Stimulated activated CD4-positive, alpha-beta T cell treated with anti-CD3 and anti-CD28 coated beads, Interleukin-4, amount 100 ng/mL, for 1 hour (primary cell): ENCODE results near the gene CFL2.
"Not testable (repeated sequence)": the region's sequence is repeated elsewhere in the genome, so short reads cannot be mapped to it uniquely, and the experiment has no call there.

ENCODE experiments used
- DNase-seq: peaks from one replicate; pipeline ENCODE4 v3.0.0-alpha.2; 2020

CFL2 gene

GRCh38 chr14:34714320-34715126 is at the start of gene CFL2:
TSS of gene CFL2 (minus strand) at chr14:34714593. CDS start at chr14:34714540, 53 bp downstream.
- DNase-seq = peak; percentile 76

GRCh38 chr14:34755215-34755614 is 40.8 kb upstream of the CFL2 start:
- DNase-seq = no peak

GRCh38 chr14:34754687-34755086 is 40.3 kb upstream of the CFL2 start:
- no peak for DNase-seq

GRCh38 chr14:34750670-34751069 is 36.3 kb upstream of the CFL2 start:
- DNase-seq = no peak

- DNase-seq = no peak
Observed at GRCh38 chr14:34750233-34750632, 35.8 kb upstream of the CFL2 start.

DNA sequence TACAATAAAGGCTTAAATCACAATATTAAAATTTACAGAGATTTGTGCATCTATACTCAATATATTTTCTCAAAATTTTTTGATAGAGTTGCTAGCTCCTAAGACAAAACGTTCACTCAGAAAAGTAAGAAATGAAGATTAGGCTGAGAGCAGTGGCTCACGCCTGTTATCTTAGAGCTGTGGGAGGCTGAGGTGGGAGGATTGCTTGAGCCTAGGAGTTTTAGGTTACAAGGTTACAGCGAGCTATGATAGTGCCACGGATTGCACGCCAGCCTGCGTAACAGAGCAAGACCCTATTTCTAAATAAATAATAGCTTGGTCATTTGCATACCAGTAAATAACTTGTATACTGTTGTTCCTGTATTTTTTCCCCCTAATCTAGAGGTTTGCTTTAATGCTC is 35.0 kb upstream of the CFL2 start:
- DNase-seq = no peak

DNA sequence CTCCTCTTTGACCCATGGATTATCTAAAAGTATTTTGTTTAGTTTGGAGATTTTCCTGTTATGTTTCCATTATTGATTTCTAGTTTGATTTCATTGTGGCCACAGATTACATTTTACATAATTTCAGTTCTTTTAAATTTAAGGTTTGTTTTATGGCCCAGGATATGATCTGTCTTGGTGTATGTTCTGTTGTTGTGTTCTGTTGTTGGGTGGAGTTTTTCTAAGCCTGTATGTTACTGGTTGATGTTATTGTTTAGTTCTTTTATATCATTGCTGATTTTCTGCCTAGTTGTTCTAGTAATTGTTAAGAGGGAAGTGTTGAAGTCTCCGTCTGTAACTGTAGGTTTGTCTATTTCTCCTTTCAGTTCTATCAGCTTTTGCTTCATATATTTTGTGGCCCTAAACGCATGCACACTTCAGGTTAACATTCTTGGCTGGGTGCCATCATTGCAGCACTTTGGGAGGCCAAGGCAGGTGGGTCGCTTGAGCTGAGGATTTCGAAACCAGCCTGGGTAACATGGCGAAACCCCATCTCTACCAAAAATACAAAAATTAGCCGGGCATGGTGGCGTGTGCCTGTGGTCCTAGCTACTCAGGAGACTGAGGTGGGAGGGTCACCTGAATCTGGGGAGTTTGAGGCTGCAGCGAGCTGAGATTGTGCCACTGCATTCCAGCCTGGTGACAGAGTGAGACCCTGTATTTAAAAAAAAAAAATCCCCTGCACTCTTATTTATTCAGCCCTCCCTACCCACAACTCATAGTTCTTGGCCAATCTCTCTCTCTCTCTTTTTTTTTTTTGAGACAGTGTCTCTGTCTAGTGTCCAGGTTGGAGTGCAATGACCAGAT is 28.1 kb upstream of the CFL2 start:
- no peak for DNase-seq

GRCh38 chr14:34741840-34742239 is 27.4 kb upstream of the CFL2 start:
- no peak for DNase-seq

DNA sequence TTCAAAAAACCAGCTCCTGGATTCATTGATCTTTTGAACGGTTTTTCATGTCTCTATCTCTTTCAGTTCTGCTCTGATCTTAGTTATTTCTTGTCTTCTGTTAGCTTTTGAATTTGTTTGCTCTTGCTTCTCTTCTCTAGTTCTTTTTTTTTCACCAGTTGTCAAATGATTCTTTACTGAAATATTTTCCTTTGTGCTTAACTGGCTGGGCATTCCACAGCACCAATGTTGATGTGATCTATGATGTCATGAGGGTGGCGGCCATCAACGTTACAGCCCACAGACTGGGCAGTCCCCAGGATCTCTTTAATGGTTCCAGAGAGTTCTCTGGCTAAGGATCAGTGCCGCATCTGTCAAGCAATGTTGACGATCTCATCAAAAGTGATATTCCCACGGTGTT is 25.7 kb upstream of the CFL2 start:
- not testable (repeated sequence) for DNase-seq

DNA sequence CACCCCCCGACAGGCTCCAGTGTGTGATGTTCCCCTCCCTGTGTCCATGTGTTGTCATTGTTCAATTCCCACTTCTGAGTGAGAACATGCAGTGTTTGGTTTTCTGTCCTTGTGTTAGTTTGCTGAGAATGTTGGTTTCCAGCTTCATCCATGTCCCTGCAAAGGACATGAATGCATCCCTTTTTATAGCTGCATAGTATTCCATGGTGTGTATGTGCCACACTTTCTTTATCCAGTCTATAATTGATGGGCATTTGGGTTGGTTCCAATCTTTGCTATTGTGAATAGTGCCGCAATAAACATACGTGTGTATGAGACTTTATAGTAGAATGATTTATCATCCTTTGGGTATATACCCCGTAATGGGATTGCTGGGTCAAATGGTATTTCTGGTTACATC is 22.7 kb upstream of the CFL2 start:
- DNase-seq = not testable (repeated sequence)

DNA sequence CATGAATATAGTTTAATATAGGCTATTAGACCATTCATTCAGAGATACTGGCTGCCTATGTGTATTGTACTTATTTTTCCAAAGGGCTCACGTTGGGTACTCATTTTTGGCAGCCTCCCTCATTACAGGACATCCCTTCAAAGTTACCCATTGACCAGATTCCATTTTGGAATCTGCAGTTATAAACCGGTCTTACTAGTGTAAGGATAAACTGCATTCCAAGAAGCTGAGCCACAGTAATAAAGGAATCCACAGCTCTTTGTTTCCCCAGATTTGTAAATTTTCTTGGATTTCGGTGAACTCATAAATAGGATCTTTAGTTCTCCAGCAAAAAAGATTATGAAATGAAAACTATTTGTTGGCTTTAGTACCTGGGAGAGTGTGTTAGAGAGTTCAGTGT is 18.9 kb upstream of the CFL2 start:
- no peak for DNase-seq

DNA sequence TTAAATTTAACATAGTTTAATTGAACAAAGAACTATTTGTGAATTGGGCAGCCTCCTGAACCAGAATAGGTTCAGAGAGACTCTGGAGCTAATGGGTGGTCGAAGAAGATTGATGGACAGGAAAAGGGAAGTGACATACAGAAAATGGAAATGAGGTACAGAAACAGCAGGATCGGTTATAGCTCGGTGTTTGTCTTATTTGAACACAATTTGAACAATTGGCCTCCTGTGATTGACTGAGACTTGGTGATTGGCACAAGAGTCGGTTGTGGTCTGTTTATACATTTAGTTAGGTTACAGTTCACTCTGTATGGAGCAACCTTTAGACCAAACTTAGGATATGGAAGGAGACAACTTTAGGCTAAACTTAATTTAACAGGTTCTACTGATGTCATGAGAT is 18.4 kb upstream of the CFL2 start:
- no peak for DNase-seq

GRCh38 chr14:34723867-34724266 is 9.5 kb upstream of the CFL2 start:
- no peak for DNase-seq

GRCh38 chr14:34722723-34723545 is 8.5 kb upstream of the CFL2 start:
- DNase-seq = peak; percentile 5

DNA sequence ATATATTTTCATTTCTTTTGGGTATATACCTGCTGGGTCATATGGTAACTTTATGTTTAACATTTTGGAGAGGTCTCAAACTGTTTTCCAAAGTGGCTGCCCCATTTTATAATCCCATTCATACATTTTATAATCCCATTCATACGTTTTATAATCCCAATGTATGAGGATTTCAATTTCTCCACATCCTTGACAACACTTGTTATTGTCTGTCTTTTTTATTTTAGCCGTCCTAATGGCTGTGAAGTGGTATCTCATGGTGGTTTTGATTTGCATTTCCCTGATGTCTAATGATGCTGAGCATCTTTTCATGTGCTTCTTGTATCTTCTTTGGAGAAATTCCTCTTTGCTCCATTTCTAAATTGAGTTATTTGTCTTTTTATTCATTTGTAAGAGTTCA is 6.7 kb upstream of the CFL2 start:
- DNase-seq = no peak

DNA sequence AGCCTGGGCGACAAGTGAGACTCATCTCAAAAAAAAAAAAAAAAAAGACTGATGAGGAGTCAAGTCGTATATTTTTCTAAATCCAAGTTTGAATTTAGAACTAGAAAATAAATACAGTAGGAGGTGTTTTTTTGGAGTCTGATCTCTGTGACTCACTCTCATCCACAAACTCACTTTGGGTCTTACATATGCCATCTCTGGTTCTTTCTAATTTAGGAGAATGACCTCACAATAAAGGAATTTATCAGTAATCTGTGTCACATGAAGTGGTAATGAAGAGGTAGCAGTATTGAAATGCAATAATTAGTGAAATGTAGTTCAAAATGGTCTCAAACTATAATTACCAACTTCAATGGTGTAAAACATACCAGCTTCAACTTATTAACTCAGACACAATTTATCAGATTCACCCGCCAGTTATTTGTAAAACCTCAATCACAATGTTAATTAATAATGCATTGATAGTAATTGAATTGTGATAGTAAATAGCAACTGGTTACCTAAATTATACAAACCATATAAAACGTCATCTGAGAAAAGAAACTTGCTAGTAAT is 4.4 kb upstream of the CFL2 start:
- DNase-seq = no peak

GRCh38 chr14:34715127-34715863 is 902 bp upstream of the CFL2 start:
- no peak for DNase-seq

- DNase-seq = peak; percentile 56
Observed at GRCh38 chr14:34713681-34714319, 593 bp downstream of the CFL2 start.

DNA sequence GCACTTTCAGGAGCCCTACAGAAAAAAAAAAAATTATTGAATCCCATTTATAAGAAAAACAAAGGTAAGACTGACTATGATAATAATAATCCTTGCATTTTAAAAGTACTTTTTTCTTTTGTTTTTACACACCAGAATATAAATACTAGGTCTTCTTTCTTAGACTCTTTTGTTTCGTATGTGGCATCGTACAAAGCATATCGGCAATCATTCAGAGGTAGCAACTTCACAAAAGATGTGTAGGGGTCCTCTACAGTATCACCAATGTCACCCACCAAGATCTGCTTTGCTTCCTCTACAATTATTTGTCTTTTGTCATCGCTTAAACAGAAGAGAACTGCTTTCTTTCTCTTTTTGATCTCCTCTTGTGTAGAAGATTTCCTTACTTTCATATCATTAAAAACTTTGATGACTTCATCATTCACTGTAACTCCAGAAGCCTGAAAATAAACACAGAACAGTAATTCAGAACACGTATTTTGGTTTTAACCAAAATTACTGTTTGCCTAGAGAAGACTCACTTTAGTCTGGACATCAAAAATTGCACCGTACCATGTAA is 1.2 kb downstream of the CFL2 start:
- DNase-seq = no peak

GRCh38 chr14:34711796-34712712 is 2.3 kb downstream of the CFL2 start:
- DNase-seq = no peak
